Inferior parietal cortex (tissue), 1 donor: ENCODE measurements around the gene HTD2.
"Not testable (repeated sequence)": the region's sequence is repeated elsewhere in the genome, so short reads cannot be mapped to it uniquely, and the experiment has no call there.

Experiments
- DNase-seq: peaks from one replicate; pipeline ENCODE4 v3.0.0-alpha.2; 2016; ENCODE audit errors: extremely low spot score

HTD2 gene

GRCh38 chr3:58332575-58333188 lies 26.4 kb downstream of the HTD2 start, which contains the start of gene PXK:
Gene PXK (plus strand): TSS chr3:58332892. CDS start chr3:58332989, 97 bp downstream.
- DNase-seq: peak; percentile 77

GRCh38 chr3:58333206-58334012 lies 27.1 kb downstream of the HTD2 start:
- DNase-seq: peak; percentile 35

GRCh38 chr3:58334013-58334321 lies 27.6 kb downstream of the HTD2 start:
- peak; percentile 78 for DNase-seq

- no peak for DNase-seq
These were observed 28.2 kb downstream of the HTD2 start for GRCh38 chr3:58334506-58334884.

- peak; percentile 23 for DNase-seq
These were observed 29.3 kb downstream of the HTD2 start for GRCh38 chr3:58335652-58335947.

- DNase-seq: no peak
These were observed 30.0 kb downstream of the HTD2 start for GRCh38 chr3:58336135-58336882.

GRCh38 chr3:58337190-58337589 lies 30.9 kb downstream of the HTD2 start:
- DNase-seq: no peak

- DNase-seq: not testable (repeated sequence)
These were observed 32.8 kb downstream of the HTD2 start for GRCh38 chr3:58339146-58339545.

GRCh38 chr3:58340594-58341244 lies 34.4 kb downstream of the HTD2 start:
- no peak for DNase-seq

GRCh38 chr3:58341376-58341775 lies 35.1 kb downstream of the HTD2 start:
- DNase-seq: no peak

GRCh38 chr3:58342676-58343075 lies 36.4 kb downstream of the HTD2 start:
- no peak for DNase-seq

- no peak for DNase-seq
These were observed 39.1 kb downstream of the HTD2 start for GRCh38 chr3:58345457-58345856.

GRCh38 chr3:58346368-58346767 lies 40.0 kb downstream of the HTD2 start:
- no peak for DNase-seq

- no peak for DNase-seq
These were observed 41.7 kb downstream of the HTD2 start for GRCh38 chr3:58347984-58348383.

- DNase-seq: no peak
These were observed 43.7 kb downstream of the HTD2 start for GRCh38 chr3:58349792-58350626.

GRCh38 chr3:58350627-58351013 lies 44.3 kb downstream of the HTD2 start:
- no peak for DNase-seq

- no peak for DNase-seq
These were observed 45.6 kb downstream of the HTD2 start for GRCh38 chr3:58351920-58352319.

GRCh38 chr3:58352626-58353025 lies 46.3 kb downstream of the HTD2 start:
- DNase-seq: no peak

- no peak for DNase-seq
These were observed 47.6 kb downstream of the HTD2 start for GRCh38 chr3:58353722-58354553.

- DNase-seq: no peak
These were observed 48.9 kb downstream of the HTD2 start for GRCh38 chr3:58355179-58355578.

GRCh38 chr3:58356054-58356453 lies 49.7 kb downstream of the HTD2 start:
- DNase-seq: no peak
